ENCODE measurements around the gene ZBTB40.

The ZBTB40 gene

GRCh38 chr1:22534951-22535350, 83.3 kb downstream of the ZBTB40 start:
- TF ChIP-seq CTCF (IDR thresholded peaks at IDR 0.05; ENCODE audit: low read depth, low read length), result no peak
- Histone ChIP-seq H3K4me3 (ENCODE audit: low read depth, low read length) (no peak overlapping the region), H3K9me3 (ENCODE audit: severe bottlenecking) (no peaks in the 10 kb centered on the region), H3K27ac (no peak overlapping the region), H3K36me3 (peaks cover under 1% of the 10 kb centered on the region; the same call in 1 of the 2 replicates), H3K27me3 (ENCODE audit: insufficient read depth, low read depth, severe bottlenecking) (no peaks in the 10 kb centered on the region)
- no peak for DNase-seq

- no peak for TF ChIP-seq CTCF (IDR thresholded peaks at IDR 0.05; ENCODE audit: low read depth, low read length)
- Histone ChIP-seq H3K9me3 (ENCODE audit: severe bottlenecking) (no peaks in the 10 kb centered on the region), H3K27ac (no peak overlapping the region), H3K36me3 (no peaks in the 10 kb centered on the region), H3K27me3 (ENCODE audit: insufficient read depth, low read depth, severe bottlenecking) (no peaks in the 10 kb centered on the region), H3K4me3 (ENCODE audit: low read depth, low read length) (no peak overlapping the region)
- no peak for DNase-seq
Measured at GRCh38 chr1:22535399-22535798, 83.7 kb downstream of the ZBTB40 start.

GRCh38 chr1:22536506-22536905, 84.9 kb downstream of the ZBTB40 start:
- no peaks in the 10 kb centered on the region for H3K27me3 ChIP-seq (ENCODE audit: insufficient read depth, low read depth, severe bottlenecking)
- H3K9me3 ChIP-seq (ENCODE audit: severe bottlenecking), result no peaks in the 10 kb centered on the region
- H3K36me3 ChIP-seq, result no peaks in the 10 kb centered on the region
- TF ChIP-seq CTCF (IDR thresholded peaks at IDR 0.05; ENCODE audit: low read depth, low read length), result no peak
- DNase-seq, result no peak
- H3K4me3 ChIP-seq (ENCODE audit: low read depth, low read length), result no peak overlapping the region
- H3K27ac ChIP-seq, result no peak overlapping the region

- H3K36me3 ChIP-seq, result no peaks in the 10 kb centered on the region
- TF ChIP-seq CTCF (IDR thresholded peaks at IDR 0.05; ENCODE audit: low read depth, low read length), result no peak
- H3K27ac ChIP-seq, result no peak overlapping the region
- H3K27me3 ChIP-seq (ENCODE audit: insufficient read depth, low read depth, severe bottlenecking), result no peaks in the 10 kb centered on the region
- H3K4me3 ChIP-seq (ENCODE audit: low read depth, low read length), result no peak overlapping the region
- H3K9me3 ChIP-seq (ENCODE audit: severe bottlenecking), result no peaks in the 10 kb centered on the region
- DNase-seq, result no peak
Measured at GRCh38 chr1:22537441-22538139, 85.9 kb downstream of the ZBTB40 start.

GRCh38 chr1:22539510-22540118, 88.0 kb downstream of the ZBTB40 start:
- Histone ChIP-seq H3K4me3 (ENCODE audit: low read depth, low read length) (no peak overlapping the region), H3K9me3 (ENCODE audit: severe bottlenecking) (no peaks in the 10 kb centered on the region), H3K27me3 (ENCODE audit: insufficient read depth, low read depth, severe bottlenecking) (no peaks in the 10 kb centered on the region), H3K36me3 (no peaks in the 10 kb centered on the region), H3K27ac (no peak overlapping the region)
- TF ChIP-seq CTCF (IDR thresholded peaks at IDR 0.05; ENCODE audit: low read depth, low read length), result no peak
- DNase-seq, result no peak

Data from WERI-Rb-1 (cell line).